GM19351 (cell line): Measurements from ENCODE around the gene GLI3.

ENCODE experiments used
- ATAC-seq: cut with Tn5 transposase; IDR thresholded peaks from one replicate; pipeline ENCODE4 v1.9.1; 2021; ENCODE audit warnings: mild to moderate bottlenecking, moderate library complexity; ENCODE audit not compliant: unreplicated experiment

The GLI3 gene

GRCh38 chr7:41940760-41941343, 296.2 kb downstream of the GLI3 start:
- peak; percentile 80 for ATAC-seq

- ATAC-seq: no peak
Measured at GRCh38 chr7:41938371-41938770, 298.6 kb downstream of the GLI3 start.

- no peak for ATAC-seq
Measured at GRCh38 chr7:41933427-41933826, 303.6 kb downstream of the GLI3 start.

- peak; percentile 61 for ATAC-seq
Measured at GRCh38 chr7:41931263-41931646, 305.8 kb downstream of the GLI3 start.

- ATAC-seq: peak; percentile 70
Measured at GRCh38 chr7:41930538-41931262, 306.3 kb downstream of the GLI3 start.

GRCh38 chr7:41928781-41929180, 308.2 kb downstream of the GLI3 start:
- no peak for ATAC-seq

- ATAC-seq: no peak
Measured at GRCh38 chr7:41928166-41928565, 308.8 kb downstream of the GLI3 start.

GRCh38 chr7:41927380-41927779, 309.6 kb downstream of the GLI3 start:
- ATAC-seq: no peak

- ATAC-seq: no peak
Measured at GRCh38 chr7:41925946-41926345, 311.1 kb downstream of the GLI3 start.

GRCh38 chr7:41924796-41925195, 312.2 kb downstream of the GLI3 start:
- no peak for ATAC-seq

GRCh38 chr7:41922373-41922772, 314.6 kb downstream of the GLI3 start:
- ATAC-seq: no peak

- no peak for ATAC-seq
Measured at GRCh38 chr7:41921453-41921981, 315.5 kb downstream of the GLI3 start.

- no peak for ATAC-seq
Measured at GRCh38 chr7:41918597-41918996, 318.4 kb downstream of the GLI3 start.

- no peak for ATAC-seq
Measured at GRCh38 chr7:41916450-41916927, 320.5 kb downstream of the GLI3 start.

GRCh38 chr7:41915871-41916270, 321.1 kb downstream of the GLI3 start:
- no peak for ATAC-seq

GRCh38 chr7:41912851-41913567, 324.0 kb downstream of the GLI3 start:
- ATAC-seq: no peak

GRCh38 chr7:41912426-41912825, 324.6 kb downstream of the GLI3 start:
- ATAC-seq: no peak

- ATAC-seq: no peak
Measured at GRCh38 chr7:41911792-41912191, 325.2 kb downstream of the GLI3 start.
